DMS79 (cell line): ENCODE measurements around the gene MYO5B.
A peak's percentile ranks its signal among the peaks of the same experiment; 100 is the strongest.
"Not testable (repeated sequence)": the region's sequence is repeated elsewhere in the genome, so short reads cannot be mapped to it uniquely, and the experiment has no call there.

Experiments used
- DNase-seq: peaks from one replicate; lab custom pipeline; 2025; lab: John Stamatoyannopoulos, UW

The MYO5B gene

DNA sequence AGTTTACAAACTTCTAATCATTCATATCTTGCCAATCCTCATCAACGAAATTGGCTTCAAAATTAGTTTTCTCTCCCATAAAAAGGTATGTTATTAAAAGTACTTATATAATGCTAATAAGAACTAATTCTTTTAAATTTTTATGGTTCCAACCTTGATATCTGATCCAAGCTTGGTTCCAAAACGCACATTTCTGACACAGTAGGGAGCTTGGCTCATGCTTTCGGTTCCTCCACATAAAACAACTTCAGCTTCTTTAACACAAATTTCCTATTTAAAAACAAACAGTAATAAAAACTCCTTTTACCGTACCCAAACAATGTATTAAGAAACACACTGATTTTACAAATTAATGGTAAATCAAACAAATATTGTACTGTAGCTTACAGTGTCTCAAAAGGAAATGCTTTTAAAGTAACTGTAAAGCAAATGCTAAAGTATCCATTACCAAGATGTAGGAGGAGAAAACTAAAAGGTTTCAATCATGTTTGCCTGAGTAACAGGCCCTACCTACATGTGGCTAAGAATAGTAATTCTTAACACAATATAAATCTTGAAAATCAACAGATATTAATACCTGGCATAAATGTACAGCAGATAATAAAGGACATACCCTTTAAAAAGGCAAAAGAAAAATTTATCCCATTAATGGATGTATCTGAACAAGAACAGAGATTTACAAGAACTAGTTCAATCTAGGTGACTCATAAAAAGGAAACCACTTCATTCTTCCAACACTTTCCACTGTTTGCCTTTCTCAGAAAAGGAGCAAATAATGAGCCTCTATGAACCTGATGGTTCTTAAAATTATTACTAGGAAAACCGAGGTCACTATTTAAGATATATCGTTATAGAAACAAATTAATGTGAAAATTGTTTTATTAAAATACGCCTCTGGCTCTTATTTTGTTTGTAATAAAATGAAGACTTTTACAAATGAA lies 399.1 kb downstream of the MYO5B start:
- DNase-seq = no peak

DNA sequence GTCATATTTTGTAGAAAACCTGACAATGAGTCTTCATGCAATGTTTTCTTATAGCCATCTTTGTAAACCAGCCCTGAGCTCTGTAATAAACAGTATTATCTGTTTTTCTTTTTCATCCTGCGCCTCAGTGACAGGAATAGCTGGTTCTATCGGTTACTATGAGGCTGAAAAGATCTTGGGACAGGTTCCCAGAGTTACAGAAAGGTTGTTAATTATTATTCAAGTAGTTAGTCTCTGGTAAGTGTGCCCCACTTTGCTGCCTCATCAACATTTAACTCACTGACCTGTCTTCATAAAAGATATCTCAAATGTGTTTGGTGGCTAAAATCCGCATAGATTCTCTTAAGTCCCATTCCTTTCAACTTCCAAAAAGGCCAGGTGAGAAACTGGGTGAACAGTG lies 400.2 kb downstream of the MYO5B start:
- DNase-seq = no peak

DNA sequence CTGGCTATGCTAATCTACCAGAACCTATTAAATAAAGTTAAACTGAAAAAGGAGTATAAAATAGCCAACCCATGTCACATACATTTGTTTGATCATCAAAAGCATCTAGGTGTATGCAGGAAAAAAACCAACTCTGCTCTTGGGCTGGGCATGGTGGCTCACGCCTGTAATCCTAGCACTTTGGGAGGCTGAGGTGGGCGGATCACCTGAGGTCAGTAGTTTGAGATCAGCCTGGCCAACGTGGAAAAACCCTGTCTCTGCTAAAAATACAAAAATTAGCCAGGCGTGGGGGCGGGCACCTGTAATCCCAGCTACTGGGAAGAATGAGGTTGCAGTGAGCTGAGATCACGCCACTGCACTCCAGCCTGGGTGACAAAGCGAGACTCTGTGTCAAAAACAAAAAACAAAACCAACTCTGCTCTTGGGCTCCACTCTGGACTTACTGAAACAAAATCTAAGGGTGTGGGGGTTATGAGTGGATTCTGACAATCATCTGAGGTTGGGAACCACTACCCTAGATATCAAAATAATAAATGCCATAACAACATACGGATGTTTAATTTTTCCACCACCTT lies 405.3 kb downstream of the MYO5B start:
- DNase-seq = not testable (repeated sequence)

DNA sequence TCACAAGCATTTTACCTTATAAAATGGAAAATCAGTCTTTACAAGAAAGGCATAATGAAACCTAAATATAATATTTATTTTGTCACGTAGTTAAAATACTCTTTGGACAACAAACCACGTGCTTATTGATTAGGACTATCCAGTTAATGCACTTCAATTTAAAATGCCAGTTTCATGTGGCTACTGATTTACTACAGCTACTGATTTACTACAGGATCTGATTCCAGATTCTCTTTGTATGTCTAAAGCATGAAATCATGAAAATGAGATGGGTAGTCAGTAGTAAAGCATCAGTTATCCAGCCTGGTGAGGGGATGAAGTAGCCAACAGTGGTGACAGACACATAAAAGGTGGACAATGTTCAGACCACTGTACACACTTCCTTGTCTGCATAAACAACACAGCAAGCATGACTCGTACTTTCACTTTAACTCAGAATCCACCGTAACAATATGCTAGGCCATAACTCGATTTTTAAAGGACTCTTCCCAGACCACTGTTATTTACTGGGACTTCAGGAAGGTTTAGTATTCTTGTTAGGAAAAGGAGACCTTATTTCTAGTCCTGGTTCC lies 406.5 kb downstream of the MYO5B start:
- DNase-seq = no peak

DNA sequence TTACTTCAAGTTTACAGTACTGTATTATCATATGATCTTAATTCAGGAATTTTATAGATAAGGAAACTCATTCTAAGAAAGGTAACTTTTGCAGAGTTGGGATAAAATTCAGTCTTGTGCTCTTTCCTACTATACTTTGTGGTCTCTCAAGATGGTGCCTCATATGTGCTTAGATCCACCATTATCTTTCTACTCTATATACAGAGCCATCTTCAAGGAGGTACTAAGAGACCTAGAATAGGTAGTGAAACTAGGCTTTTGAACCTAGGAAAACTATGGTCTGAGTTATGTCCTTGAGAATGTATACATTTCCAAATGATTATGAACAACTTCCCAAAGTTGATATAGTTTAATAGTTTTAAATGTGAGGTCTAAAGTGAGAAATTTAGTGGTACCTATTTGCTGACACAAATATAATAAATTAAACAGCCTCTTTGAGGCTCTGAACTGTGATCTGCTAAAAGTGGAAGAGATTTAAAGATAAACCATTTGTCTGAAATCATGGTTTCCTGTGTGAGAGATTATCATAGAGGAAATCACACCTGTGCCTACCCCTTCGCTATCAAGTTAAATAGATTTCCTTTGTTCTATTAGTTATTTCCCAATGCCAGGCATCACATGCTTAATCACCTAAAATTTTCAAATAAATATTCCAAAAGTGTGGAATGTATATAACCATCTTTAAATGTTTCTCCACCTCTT lies 408.8 kb downstream of the MYO5B start:
- DNase-seq = no peak

DNA sequence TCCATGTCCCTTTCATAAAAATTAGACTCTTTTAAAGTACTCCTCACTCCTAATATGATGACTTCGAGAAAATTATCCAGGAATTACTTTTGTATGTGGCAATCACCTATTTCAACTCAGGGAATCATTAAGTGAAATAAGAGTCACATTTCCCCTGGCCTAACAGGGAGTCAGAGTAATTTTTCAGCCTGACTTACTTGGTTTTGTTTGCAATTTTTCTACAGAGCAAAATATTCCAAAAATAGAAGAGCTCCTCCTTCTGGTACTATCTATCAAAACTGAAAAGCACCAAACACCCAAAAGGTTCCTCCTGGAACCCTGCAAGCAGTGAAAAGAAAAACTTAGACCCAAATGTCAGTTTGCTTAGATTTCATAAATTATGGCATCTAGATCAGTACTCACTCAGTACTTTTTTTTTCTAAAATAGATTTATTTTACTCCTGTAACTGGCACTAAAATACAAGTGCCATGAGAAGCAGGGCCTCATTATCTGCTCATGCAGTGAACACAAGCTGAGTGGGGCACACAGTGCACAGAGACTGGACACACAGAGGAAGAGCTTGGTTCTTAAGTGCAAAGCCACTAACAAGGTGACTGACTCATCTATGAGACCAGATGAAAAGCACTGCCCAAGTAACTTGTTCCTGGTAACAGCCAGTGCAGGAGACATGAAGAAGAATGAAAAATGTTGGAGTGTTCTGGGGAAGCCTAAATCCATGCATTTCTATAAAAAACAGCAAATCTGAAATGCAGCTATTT lies 410.3 kb downstream of the MYO5B start:
- DNase-seq = no peak

DNA sequence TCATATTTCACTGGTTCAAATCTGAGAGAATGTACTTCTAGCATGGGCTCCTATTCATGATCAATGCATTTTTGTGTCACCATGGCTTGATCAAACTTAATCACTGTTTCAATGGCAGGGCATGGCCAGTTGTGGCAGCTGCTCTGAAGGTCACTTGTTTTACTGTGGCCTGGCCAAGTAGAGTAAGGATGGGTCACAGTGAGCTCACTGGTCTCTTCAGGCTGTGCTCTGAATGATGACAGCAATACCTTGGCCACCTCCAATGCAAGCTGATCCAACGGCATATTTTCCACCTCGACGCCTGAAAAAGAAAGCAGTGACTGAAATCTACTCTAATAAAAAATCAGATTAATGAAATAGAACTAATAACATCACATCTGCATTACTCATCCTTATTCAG lies 411.3 kb downstream of the MYO5B start:
- DNase-seq = not testable (repeated sequence)

DNA sequence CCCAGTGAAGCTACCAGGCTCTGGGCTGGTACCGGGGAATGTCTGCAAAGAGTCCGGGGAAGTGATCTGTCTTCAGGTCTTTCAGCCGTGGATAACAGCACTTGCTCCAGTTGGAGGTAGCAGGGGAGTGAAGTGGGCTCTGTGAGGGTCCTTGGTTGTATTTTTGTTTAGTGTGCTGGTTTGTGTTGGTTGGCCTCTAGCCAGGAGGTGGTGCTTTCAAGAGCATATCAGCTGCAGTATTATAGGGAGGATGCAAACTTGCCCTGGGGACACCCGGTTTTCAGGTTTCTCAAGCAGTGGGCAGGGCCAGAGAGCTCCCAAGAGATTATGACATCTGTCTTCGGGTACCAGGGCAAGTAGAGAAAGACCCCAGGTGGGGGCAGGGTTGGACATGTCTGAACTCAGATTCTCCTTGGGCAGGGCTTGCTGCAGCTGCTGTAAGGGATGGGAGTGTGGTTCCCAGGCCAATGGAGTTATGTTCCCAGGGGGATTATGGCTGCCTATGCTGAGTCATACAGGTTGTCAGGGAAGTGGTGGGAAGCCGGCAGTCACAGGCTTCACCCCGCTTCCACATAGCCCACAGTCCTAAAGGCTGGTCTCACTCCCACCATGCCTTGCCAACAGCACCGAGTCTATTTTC lies 416.0 kb downstream of the MYO5B start:
- DNase-seq = peak; percentile 92
